Keratinocyte (primary cell): ENCODE data around the gene B4GALT2.

ENCODE experiments used
- CTCF ChIP-seq, 3 experiments: IDR thresholded peaks in 1 of 3; conservative IDR thresholded peaks in 1 of 3; optimal IDR thresholded peaks in 1 of 3; 2 replicates in 2 of 3; 3 replicates in 1 of 3; pipeline versions ENCODE3 to v1.5.1; 2011; ENCODE audit warnings: low read length in 3 of 3, mild to moderate bottlenecking in 3 of 3, moderate library complexity in 2 of 3, control low read depth in 1 of 3, inconsistent platforms in 1 of 3; ENCODE audit not compliant: insufficient read depth in 2 of 3; ENCODE audit errors: extremely low read depth in 1 of 3
- EZH2 ChIP-seq: IDR thresholded peaks from one replicate; pipeline ENCODE4 v1.6.1; 2012; ENCODE audit warnings: inconsistent platforms, mild to moderate bottlenecking, low read length, moderate library complexity

GRCh38 chr1:43937179-43937865 is 41.7 kb upstream of the B4GALT2 start:
- no peak for TF ChIP-seq CTCF (optimal IDR thresholded peaks at IDR 0.05 in 1 of 3, IDR thresholded peaks at IDR 0.05 in 1 of 3, conservative IDR thresholded peaks at IDR 0.05 in 1 of 3; ENCODE audit: extremely low read depth in 1 of 3, insufficient read depth in 2 of 3, low read length in 3 of 3)
- TF ChIP-seq EZH2, result no peak
